GM13976 (cell line): Measurements from ENCODE around the gene AIMP2.
A peak's percentile ranks its signal among the peaks of the same experiment; 100 is the strongest.
"Not testable (repeated sequence)": the region's sequence is repeated elsewhere in the genome, so short reads cannot be mapped to it uniquely, and the experiment has no call there.

Experiments
- DNase-seq: peaks from one replicate; pipeline ENCODE4 v3.0.0; 2012; ENCODE audit warnings: low spot score
- CTCF ChIP-seq: IDR thresholded peaks from 2 replicates; pipeline ENCODE4 v1.5.1; 2012; ENCODE audit warnings: borderline replicate concordance, mild to moderate bottlenecking; ENCODE audit not compliant: insufficient read depth; ENCODE audit errors: extremely low read depth, missing control alignments, control extremely low read depth
- in situ Hi-C: fragments of 300-500 bp; cut with MboI; formaldehyde crosslinking; loops from one replicate; pipeline ENCODE4 v1.12.0; 2022; ENCODE audit warnings: low sequenced_read_pairs, mixed read lengths, inconsistent platforms; ENCODE audit not compliant: unreplicated experiment

Gene AIMP2

GRCh38 chr7:6008668-6009611 is at the start of gene AIMP2, which contains the start of gene PMS2:
Gene AIMP2 (plus strand): TSS chr7:6009272. CDS start chr7:6009364, 92 bp downstream.
Gene PMS2 (minus strand): TSS chr7:6009049. CDS start chr7:6009019, 30 bp downstream.
- peak; percentile 5 for TF ChIP-seq CTCF
- in situ Hi-C loops, result no loop called here
- DNase-seq, result peak; percentile 94

DNA sequence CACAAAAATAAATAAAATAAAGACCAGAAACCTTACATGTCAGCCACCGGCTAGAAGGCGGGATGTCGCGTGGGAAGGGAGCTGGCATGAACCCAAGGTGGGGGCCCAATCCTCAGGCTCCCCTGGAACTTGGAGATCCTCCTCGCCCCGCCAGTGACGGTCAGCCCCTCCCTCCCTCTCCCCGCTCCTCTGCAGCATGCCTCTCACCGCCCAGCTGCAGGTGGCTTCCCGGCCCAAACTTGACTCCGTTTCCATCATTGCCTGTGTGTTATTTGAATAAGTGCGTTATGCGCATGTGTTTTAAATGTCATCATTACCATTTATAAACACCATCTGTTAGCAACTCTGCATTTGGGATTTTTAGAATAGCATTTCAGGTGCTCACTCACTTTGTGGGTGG is 45.9 kb upstream of the AIMP2 start:
- DNase-seq, in situ Hi-C loops: not testable (repeated sequence)

- in situ Hi-C loops, DNase-seq: not testable (repeated sequence)
Measured at GRCh38 chr7:5963810-5964209, 45.3 kb upstream of the AIMP2 start.

GRCh38 chr7:5970347-5970911 is 38.6 kb upstream of the AIMP2 start, which contains the start of gene RSPH10B:
Gene RSPH10B (minus strand): TSS chr7:5970689. CDS start chr7:5967116, 3,573 bp downstream.
- in situ Hi-C loops, DNase-seq: not testable (repeated sequence)

- in situ Hi-C loops, DNase-seq: not testable (repeated sequence)
Measured at GRCh38 chr7:5973580-5973979, 35.5 kb upstream of the AIMP2 start.

DNA sequence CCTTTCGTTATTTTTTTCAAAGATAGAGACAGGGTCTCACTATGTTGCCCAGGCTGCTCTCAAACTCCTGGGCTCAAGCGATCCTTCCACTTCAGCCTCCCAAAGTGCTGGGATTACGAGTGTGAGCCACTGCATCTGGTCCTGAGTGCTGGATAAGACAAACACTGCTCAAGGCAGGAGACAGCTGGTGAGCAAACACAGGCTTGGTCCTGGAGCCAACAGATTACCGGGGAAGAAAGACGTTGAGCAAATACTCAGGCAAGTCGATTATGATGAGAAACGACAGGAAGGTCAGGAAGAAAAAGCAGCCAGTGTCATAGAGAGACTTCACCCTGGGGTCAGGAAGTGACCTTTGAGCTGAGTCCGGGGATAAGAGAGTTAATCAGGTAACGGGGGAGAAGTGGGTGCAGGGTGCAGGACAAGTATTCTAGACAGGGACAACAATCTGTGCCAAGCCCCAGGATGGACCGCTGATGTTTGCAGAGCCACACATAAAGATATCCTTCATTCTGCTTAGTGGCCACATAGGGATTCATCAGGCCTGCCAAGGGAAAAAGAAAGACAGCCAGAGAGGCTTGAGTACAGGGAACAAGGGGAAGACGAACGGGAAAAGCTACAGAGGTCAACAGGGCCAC is 29.3 kb upstream of the AIMP2 start:
- in situ Hi-C loops, DNase-seq: not testable (repeated sequence)

DNA sequence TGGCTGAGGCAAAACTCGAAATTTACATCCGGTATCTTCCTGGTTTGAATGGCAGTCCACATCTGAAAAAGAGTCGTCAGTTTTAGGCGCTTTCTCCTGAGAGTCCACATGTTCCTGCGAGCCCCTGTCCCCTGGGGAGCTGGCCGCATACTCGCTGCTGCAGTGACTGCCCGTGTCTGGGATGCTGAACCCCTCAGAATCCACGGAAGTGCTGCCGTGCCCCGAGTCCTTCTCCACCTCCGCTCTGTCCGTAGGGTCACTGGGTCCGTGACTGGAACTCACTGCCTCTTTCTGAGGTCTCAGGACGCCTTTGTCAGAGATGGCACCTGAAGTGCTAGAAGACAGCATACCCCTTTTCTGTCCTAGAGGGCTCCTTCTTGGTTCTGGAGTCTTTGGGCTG is 22.0 kb upstream of the AIMP2 start:
- DNase-seq, in situ Hi-C loops: not testable (repeated sequence)

DNA sequence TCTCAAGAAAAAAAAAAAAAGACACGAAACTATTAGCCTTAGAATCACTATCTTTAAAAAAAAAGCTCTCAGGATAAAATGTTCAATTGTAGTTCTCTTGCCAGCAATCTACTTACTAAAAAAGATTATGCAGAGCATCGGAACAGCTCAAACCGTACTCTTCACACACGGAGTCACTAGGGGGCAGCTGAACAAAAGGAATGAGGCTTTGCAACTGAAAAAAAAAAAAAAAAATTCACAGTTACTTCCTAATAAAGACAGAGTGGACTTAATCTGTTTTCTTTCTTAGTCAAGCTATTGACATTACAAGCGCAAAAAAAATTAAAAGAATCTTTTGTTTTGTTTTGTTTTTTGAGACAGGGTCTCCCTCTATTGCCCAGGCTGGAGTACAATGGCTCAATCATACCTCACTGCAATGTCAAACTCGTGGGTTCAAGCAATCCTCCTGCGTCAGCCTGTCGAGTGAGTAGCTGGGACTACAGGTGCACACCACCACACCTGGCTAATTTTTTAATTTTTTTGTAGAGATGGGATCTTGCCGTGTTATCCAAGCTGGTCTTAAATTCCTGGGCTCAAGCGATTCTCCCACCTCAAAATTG is 11.8 kb upstream of the AIMP2 start:
- in situ Hi-C loops, result no loop called here
- peak; percentile 38 for TF ChIP-seq CTCF
- peak; percentile 56 for DNase-seq

- in situ Hi-C loops, result no loop called here
- no peak for DNase-seq
- no peak for TF ChIP-seq CTCF
Measured at GRCh38 chr7:6007386-6007785, 1.7 kb upstream of the AIMP2 start.

DNA sequence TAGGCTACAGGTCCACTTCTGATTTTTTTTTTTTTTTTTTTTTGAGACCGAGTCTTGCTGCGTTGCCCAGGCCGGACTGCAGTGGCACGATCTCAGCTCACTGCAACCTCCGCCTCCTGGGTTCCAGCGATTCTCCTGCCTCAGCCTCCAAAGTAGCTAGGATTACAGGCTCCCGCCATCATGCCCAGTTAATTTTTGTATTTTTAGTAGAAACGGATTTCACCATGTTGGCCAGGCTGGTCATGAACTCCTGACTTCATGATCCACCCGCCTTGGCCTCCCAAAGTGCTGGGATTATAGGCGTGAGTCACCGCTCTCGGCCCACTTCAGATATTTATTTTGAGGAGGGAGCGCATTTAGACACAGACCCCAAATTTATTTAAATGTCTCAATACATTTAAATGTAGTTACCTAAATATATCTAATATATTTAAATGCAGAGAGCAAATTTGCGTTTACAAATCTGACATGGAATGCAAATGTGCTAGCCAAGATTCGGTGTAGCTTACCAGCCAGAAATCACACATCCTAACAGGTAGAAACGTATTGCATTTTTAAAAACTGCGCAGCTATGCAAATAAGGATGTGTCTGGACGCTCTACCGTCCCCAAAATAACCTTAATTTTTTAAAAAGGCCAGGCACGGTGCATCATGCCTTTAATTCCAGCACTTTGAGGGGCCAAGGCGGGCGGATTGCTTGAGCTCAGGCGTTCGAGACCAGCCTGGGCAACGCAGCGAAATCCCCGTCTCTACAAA is 1.1 kb upstream of the AIMP2 start:
- in situ Hi-C loops, result not testable (repeated sequence)

DNA sequence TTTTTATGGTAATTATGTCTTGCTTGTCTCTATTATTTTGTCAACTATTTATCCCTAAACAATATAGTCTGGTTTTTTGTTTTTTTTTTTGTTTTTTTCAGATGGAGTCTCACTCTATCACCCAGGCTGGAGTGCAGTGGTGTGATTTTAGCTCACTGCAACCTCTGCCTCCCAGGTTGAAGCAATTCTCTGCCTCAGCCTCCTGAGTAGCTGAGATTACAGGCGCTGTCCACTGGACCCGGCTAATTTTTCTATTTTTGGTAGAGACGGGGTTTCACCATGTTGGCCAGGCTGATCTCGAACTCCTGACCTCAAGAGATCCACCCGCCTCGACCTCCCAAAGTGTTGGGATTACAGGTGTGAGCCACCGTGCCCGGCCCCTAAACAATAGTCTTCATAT is 1.3 kb downstream of the AIMP2 start:
- in situ Hi-C loops, DNase-seq: not testable (repeated sequence)

More for the DNA sequence above, 1.1 kb upstream of the AIMP2 start:
- DNase-seq, result not testable (repeated sequence)
